Upper lobe of left lung (tissue), 6 donors: Measurements from ENCODE around the gene SEPTIN8. TPM values are rescaled to one million over a fixed set of nuclear protein-coding genes. Genes with fewer than 3 reads are reported as not detected.
"Not testable (repeated sequence)": the region's sequence is repeated elsewhere in the genome, so short reads cannot be mapped to it uniquely, and the experiment has no call there.

Source experiments
- ATAC-seq, 2 donors: fragments of 200-7000 bp; cut with Tn5 transposase; one replicate each; pipeline ENCODE4 v1.9.1; 2022; ENCODE audit warnings: mild to moderate bottlenecking in 2 of 2, moderate library complexity in 2 of 2; ENCODE audit not compliant: low FRiP score in 2 of 2
- DNase-seq, 2 donors: peaks; one replicate each; pipeline ENCODE4 v3.0.0-alpha.2; 2019 to 2020
- H3K27ac ChIP-seq, 4 donors: fragments of 200-600 bp; sonication (generic); one replicate each; pipeline ENCODE4 v1.5.1; 2016 to 2019
- H3K27me3 ChIP-seq, 4 donors: fragments of 200-600 bp; sonication (generic); one replicate each; pipeline ENCODE4 v1.5.1; 2017 to 2019
- H3K36me3 ChIP-seq, 4 donors: fragments of 200-600 bp; sonication (generic); one replicate each; pipeline ENCODE4 v1.5.1; 2016 to 2019
- H3K4me1 ChIP-seq, 4 donors: fragments of 200-600 bp; sonication (generic); one replicate each; pipeline ENCODE4 v1.5.1; 2018 to 2019
- H3K4me3 ChIP-seq, 4 donors: fragments of 200-600 bp; sonication (generic); one replicate each; pipeline ENCODE4 v1.5.1; 2017 to 2019; ENCODE audit warnings: mild to moderate bottlenecking in 2 of 4, moderate library complexity in 1 of 4
- H3K9me3 ChIP-seq, 4 donors: fragments of 200-600 bp; sonication (generic); one replicate each; pipeline ENCODE4 v1.5.1; 2018 to 2019
- CTCF ChIP-seq, 6 experiments: fragments of 450-650 bp in 4 of 6; fragments of 200-600 bp in 2 of 6; sonication (generic) in 2 of 6; IDR thresholded peaks; one replicate each; pipeline ENCODE4 v1.5.1; 2016 to 2019; ENCODE audit warnings: antibody characterized with exemption in 6 of 6
- EP300 ChIP-seq, 4 donors: sonication (generic); formaldehyde crosslinking; IDR thresholded peaks; one replicate each; pipeline ENCODE4 v1.5.1; 2017; ENCODE audit warnings: antibody characterized with exemption in 4 of 4, control low read depth in 2 of 4
- POLR2A ChIP-seq, 4 donors: fragments of 450-650 bp; IDR thresholded peaks; one replicate each; pipeline ENCODE4 v1.5.1; 2016 to 2017; ENCODE audit warnings: antibody characterized with exemption in 4 of 4, mild to moderate bottlenecking in 2 of 4
- POLR2AphosphoS5 ChIP-seq, 2 donors: sonication (generic); formaldehyde crosslinking; IDR thresholded peaks; one replicate each; pipeline ENCODE4 v1.5.1; 2017; ENCODE audit warnings: antibody characterized with exemption in 2 of 2
- WGBS, 2 donors: methylation state at CpG; one replicate each; pipeline ENCODE4 v1.1.5; 2017 to 2018; 5-methylcytosine and 5-hydroxymethylcytosine counted together
- total RNA-seq, 6 donors: library from RNA; depleted of rRNA in 4 of 6; stranded (reverse); fragments of >200 nt in 4 of 6; gene quantifications; one replicate each; pipeline versions ENCODE4 v1.1.0 to v1.2.1, GENCODE V29; 2016 to 2021
- donor health status: DM: no; HTN: no; CAD: no; lungs with moderate emphysema.
- donor health status: DM: no; HTN: yes; CAD: no; lungs with severe emphysema.

SEPTIN8 gene
- total RNA-seq, 6 donors from 2014 or later = 26.3 to 41.5 (median 31.5) TPM

GRCh38 chr5:132810605-132811004 lies 33.6 kb upstream of the SEPTIN8 start:
- Histone ChIP-seq H3K36me3 (no peaks in the 10 kb centered on the region), H3K9me3 (no peaks in the 10 kb centered on the region), H3K27ac (no peak overlapping the region), H3K27me3 (peaks cover 0 to 36% (median 15%) of the 10 kb centered on the region in 4 donors), H3K4me1 (peaks cover 12 to 20% (median 15%) of the 10 kb centered on the region in 4 donors), H3K4me3 (no peak overlapping the region)
- no peak for ATAC-seq
- no peak for TF ChIP-seq CTCF (IDR thresholded peaks at IDR 0.05)
- TF ChIP-seq POLR2A (IDR thresholded peaks at IDR 0.05) = no peak
- DNase-seq = no peak
- 79 to 86% methylated on average over 5 of the region's 5 CpGs for WGBS, 2 donors

- no peaks in the 10 kb centered on the region for H3K36me3 ChIP-seq
- H3K4me3 ChIP-seq = no peak overlapping the region
- DNase-seq (no peak), ATAC-seq (no peak)
- H3K4me1 ChIP-seq = peaks cover 10 to 13% (median 11%) of the 10 kb centered on the region in 4 donors
- TF ChIP-seq EP300 (IDR thresholded peaks at IDR 0.05) = no peak
- TF ChIP-seq POLR2A (IDR thresholded peaks at IDR 0.05) = no peak
- TF ChIP-seq POLR2AphosphoS5 (IDR thresholded peaks at IDR 0.05) = no peak
- TF ChIP-seq CTCF (IDR thresholded peaks at IDR 0.05) = no peak
- no peaks in the 10 kb centered on the region for H3K9me3 ChIP-seq
- 73 to 75% methylated on average over 3 of the region's 3 CpGs for WGBS, 2 donors
- no peak overlapping the region for H3K27ac ChIP-seq
- peaks cover 0 to 27% (median 11%) of the 10 kb centered on the region in 4 donors for H3K27me3 ChIP-seq
Observed at GRCh38 chr5:132808866-132809265, 31.8 kb upstream of the SEPTIN8 start.

GRCh38 chr5:132808448-132808847 lies 31.4 kb upstream of the SEPTIN8 start:
- TF ChIP-seq CTCF (IDR thresholded peaks at IDR 0.05) (no peak), POLR2AphosphoS5 (IDR thresholded peaks at IDR 0.05) (no peak), EP300 (IDR thresholded peaks at IDR 0.05) (no peak), POLR2A (IDR thresholded peaks at IDR 0.05) (no peak)
- Histone ChIP-seq H3K4me1 (peaks cover 6 to 9% (median 7%) of the 10 kb centered on the region in 4 donors), H3K4me3 (no peak overlapping the region), H3K9me3 (no peaks in the 10 kb centered on the region), H3K27me3 (peaks cover 0 to 23% (median 7%) of the 10 kb centered on the region in 4 donors), H3K27ac (no peak overlapping the region), H3K36me3 (no peaks in the 10 kb centered on the region)
- ATAC-seq (no peak), DNase-seq (no peak)
- 55 to 61% methylated on average over 2 of the region's 2 CpGs for WGBS, 2 donors

- no peaks in the 10 kb centered on the region for H3K4me1 ChIP-seq
- no peak for TF ChIP-seq POLR2AphosphoS5 (IDR thresholded peaks at IDR 0.05)
- TF ChIP-seq CTCF (IDR thresholded peaks at IDR 0.05) = no peak
- TF ChIP-seq EP300 (IDR thresholded peaks at IDR 0.05) = no peak
- TF ChIP-seq POLR2A (IDR thresholded peaks at IDR 0.05) = no peak
- H3K27ac ChIP-seq = no peak overlapping the region
- ATAC-seq = no peak
- H3K27me3 ChIP-seq = peaks cover 0 to 11% (median 2%) of the 10 kb centered on the region in 4 donors
- H3K9me3 ChIP-seq = no peaks in the 10 kb centered on the region
- no peak overlapping the region for H3K4me3 ChIP-seq
- WGBS, 2 donors = 50 to 59% methylated on average over 12 of the region's 12 CpGs
- DNase-seq = no peak
- H3K36me3 ChIP-seq = no peaks in the 10 kb centered on the region
Observed at GRCh38 chr5:132807163-132807838, 30.3 kb upstream of the SEPTIN8 start.

- not testable (repeated sequence) for H3K4me1 ChIP-seq, DNase-seq, H3K27ac ChIP-seq, H3K27me3 ChIP-seq, H3K9me3 ChIP-seq, H3K36me3 ChIP-seq, ATAC-seq, H3K4me3 ChIP-seq
- WGBS, 2 donors = 91 to 92% methylated on average over 12 of the region's 12 CpGs
Observed at GRCh38 chr5:132806804-132807162, 29.7 kb upstream of the SEPTIN8 start.

- H3K27ac ChIP-seq, H3K4me1 ChIP-seq, H3K36me3 ChIP-seq, H3K4me3 ChIP-seq, H3K9me3 ChIP-seq, H3K27me3 ChIP-seq, ATAC-seq, DNase-seq: not testable (repeated sequence)
- 87 to 91% methylated on average over 6 of the region's 6 CpGs for WGBS, 2 donors
Observed at GRCh38 chr5:132805872-132806271, 28.8 kb upstream of the SEPTIN8 start.

- not testable (repeated sequence) for ATAC-seq, H3K27ac ChIP-seq, H3K4me1 ChIP-seq
Observed at GRCh38 chr5:132804219-132804618, 27.2 kb upstream of the SEPTIN8 start.

GRCh38 chr5:132802685-132803066 lies 25.6 kb upstream of the SEPTIN8 start:
- 79 to 81% methylated on average over 5 of the region's 5 CpGs for WGBS, 2 donors
- not testable (repeated sequence) for H3K27ac ChIP-seq, H3K4me1 ChIP-seq, H3K27me3 ChIP-seq, H3K36me3 ChIP-seq, H3K9me3 ChIP-seq, ATAC-seq, DNase-seq, H3K4me3 ChIP-seq

More at GRCh38 chr5:132804219-132804618, 27.2 kb upstream of the SEPTIN8 start:
- H3K36me3 ChIP-seq, DNase-seq, H3K4me3 ChIP-seq, H3K9me3 ChIP-seq, H3K27me3 ChIP-seq: not testable (repeated sequence)
- 97 to 100% methylated on average over 1 of the region's 1 CpG for WGBS, 2 donors
